Esophagus squamous epithelium (tissue), 4 donors: ENCODE data around the gene TNFRSF12A.

Experiments used
- POLR2A ChIP-seq, 4 donors: fragments of 450-650 bp; IDR thresholded peaks; one replicate each; pipeline ENCODE4 v1.6.1; 2017; ENCODE audit warnings: antibody characterized with exemption in 4 of 4, mild to moderate bottlenecking in 4 of 4, moderate library complexity in 3 of 4
- TF ChIP-seq, protein P1 (sequence below), 6 experiments: fragments of 450-650 bp in 4 of 6; fragments of 200-600 bp in 2 of 6; sonication (generic) in 2 of 6; IDR thresholded peaks; one replicate each; pipeline ENCODE4 v1.5.1; 2016 to 2019; ENCODE audit warnings: antibody characterized with exemption in 6 of 6, mild to moderate bottlenecking in 4 of 6, moderate library complexity in 4 of 6

DNA sequence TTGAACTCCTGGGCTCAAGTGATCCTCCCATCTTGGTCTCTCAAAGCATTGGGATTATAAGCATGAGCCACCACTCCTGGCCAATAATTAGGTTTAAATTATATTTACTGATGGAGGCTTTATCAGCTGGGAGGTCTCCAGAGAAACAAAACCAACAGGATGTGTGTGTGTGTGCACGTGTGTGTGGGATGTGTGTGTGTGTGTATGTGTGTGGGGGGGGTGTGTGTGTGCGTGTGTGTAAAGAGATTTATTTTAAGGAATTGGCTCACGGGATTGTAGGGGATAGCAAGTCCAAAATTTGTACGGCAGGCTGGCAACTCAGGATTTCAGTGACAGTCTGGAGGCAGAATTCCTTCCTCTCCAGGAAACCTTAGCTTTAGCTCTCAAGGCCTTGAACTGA is 30.8 kb downstream of the TNFRSF12A start:
- TF ChIP-seq POLR2A (IDR thresholded peaks at IDR 0.05), result no peak
- TF ChIP-seq, protein P1, sequence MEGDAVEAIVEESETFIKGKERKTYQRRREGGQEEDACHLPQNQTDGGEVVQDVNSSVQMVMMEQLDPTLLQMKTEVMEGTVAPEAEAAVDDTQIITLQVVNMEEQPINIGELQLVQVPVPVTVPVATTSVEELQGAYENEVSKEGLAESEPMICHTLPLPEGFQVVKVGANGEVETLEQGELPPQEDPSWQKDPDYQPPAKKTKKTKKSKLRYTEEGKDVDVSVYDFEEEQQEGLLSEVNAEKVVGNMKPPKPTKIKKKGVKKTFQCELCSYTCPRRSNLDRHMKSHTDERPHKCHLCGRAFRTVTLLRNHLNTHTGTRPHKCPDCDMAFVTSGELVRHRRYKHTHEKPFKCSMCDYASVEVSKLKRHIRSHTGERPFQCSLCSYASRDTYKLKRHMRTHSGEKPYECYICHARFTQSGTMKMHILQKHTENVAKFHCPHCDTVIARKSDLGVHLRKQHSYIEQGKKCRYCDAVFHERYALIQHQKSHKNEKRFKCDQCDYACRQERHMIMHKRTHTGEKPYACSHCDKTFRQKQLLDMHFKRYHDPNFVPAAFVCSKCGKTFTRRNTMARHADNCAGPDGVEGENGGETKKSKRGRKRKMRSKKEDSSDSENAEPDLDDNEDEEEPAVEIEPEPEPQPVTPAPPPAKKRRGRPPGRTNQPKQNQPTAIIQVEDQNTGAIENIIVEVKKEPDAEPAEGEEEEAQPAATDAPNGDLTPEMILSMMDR (IDR thresholded peaks at IDR 0.05), result no peak
